Adrenal gland (tissue), 5 donors: ENCODE measurements around the gene GOT1.

Experiments
- POLR2A ChIP-seq, 2 donors: fragments of 450-650 bp; IDR thresholded peaks; one replicate each; pipeline ENCODE4 v1.6.1; 2017; ENCODE audit warnings: antibody characterized with exemption in 2 of 2, mild to moderate bottlenecking in 2 of 2, moderate library complexity in 1 of 2
- TF ChIP-seq, protein P1 (sequence below), 6 experiments: fragments of 450-650 bp in 4 of 6; fragments of 200-600 bp in 2 of 6; sonication (generic) in 1 of 6; IDR thresholded peaks; 1 replicate in 5 of 6; 2 replicates in 1 of 6; pipeline versions ENCODE4 v1.5.1 to v1.8.0; 2016 to 2021; ENCODE audit warnings: antibody characterized with exemption in 6 of 6, mild to moderate bottlenecking in 2 of 6, moderate library complexity in 1 of 6
- donor health status: DM: no; HTN: no; CAD: no.

- TF ChIP-seq, protein P1, sequence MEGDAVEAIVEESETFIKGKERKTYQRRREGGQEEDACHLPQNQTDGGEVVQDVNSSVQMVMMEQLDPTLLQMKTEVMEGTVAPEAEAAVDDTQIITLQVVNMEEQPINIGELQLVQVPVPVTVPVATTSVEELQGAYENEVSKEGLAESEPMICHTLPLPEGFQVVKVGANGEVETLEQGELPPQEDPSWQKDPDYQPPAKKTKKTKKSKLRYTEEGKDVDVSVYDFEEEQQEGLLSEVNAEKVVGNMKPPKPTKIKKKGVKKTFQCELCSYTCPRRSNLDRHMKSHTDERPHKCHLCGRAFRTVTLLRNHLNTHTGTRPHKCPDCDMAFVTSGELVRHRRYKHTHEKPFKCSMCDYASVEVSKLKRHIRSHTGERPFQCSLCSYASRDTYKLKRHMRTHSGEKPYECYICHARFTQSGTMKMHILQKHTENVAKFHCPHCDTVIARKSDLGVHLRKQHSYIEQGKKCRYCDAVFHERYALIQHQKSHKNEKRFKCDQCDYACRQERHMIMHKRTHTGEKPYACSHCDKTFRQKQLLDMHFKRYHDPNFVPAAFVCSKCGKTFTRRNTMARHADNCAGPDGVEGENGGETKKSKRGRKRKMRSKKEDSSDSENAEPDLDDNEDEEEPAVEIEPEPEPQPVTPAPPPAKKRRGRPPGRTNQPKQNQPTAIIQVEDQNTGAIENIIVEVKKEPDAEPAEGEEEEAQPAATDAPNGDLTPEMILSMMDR (IDR thresholded peaks at IDR 0.05) = no peak
- TF ChIP-seq POLR2A (IDR thresholded peaks at IDR 0.05) = no peak
Observed at GRCh38 chr10:99450156-99450555, 19.7 kb upstream of the GOT1 start.
